ENCODE results near the gene MRPL51.
A peak's percentile ranks its signal among the peaks of the same experiment; 100 is the strongest.

The MRPL51 gene

GRCh38 chr12:6461401-6462233, 31.4 kb downstream of the MRPL51 start:
- DNase-seq (ENCODE audit: low read depth) = no peak

- DNase-seq (ENCODE audit: low read depth) = no peak
Measured at GRCh38 chr12:6460751-6461371, 32.2 kb downstream of the MRPL51 start.

DNA sequence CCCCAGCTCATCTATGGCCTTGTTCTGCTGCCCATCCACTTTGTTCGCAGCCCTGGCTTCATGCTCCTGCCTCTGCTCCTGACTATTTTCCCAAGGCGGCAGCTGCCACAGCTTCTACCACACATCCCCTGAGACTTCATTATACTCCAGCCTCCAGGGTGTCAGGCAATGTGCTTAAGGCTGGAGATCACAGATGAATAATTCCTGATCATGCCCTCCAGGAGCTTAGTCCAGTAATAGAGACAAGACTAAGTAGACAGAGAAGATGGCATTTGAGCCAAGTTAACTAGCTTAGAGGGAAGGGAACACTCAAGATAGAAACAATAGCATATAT, 34.1 kb downstream of the MRPL51 start:
- DNase-seq (ENCODE audit: low read depth) = no peak

DNA sequence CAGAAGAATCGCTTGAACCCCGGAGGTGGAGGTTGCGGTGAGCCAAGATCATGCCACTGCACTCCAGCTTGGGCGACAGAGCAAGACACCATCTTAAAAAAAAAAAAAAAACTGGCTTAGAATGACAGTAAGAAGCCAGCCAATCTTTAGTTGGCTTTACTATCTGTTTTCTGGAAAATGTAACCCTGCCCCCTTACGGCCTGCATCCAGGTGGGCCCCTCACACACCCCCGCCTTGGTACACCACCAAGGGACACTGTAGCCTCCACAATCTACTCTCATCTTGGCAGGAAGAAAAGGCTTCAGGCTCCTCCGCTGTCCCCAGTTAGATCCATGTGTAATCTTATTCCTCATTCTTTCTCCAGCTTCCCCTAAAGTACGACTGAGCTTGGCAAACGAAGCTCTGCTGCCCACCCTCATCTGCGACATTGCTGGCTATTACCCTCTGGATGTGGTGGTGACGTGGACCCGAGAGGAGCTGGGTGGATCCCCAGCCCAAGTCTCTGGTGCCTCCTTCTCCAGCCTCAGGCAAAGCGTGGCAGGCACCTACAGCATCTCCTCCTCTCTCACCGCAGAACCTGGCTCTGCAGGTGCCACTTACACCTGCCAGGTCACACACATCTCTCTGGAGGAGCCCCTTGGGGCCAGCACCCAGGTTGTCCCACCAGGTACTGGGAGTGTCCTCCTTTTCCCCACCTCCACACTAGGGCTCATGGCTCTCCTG, 34.6 kb downstream of the MRPL51 start:
- no peak for DNase-seq (ENCODE audit: low read depth)

- no peak for DNase-seq (ENCODE audit: low read depth)
Measured at GRCh38 chr12:6457220-6457945, 35.7 kb downstream of the MRPL51 start.

DNA sequence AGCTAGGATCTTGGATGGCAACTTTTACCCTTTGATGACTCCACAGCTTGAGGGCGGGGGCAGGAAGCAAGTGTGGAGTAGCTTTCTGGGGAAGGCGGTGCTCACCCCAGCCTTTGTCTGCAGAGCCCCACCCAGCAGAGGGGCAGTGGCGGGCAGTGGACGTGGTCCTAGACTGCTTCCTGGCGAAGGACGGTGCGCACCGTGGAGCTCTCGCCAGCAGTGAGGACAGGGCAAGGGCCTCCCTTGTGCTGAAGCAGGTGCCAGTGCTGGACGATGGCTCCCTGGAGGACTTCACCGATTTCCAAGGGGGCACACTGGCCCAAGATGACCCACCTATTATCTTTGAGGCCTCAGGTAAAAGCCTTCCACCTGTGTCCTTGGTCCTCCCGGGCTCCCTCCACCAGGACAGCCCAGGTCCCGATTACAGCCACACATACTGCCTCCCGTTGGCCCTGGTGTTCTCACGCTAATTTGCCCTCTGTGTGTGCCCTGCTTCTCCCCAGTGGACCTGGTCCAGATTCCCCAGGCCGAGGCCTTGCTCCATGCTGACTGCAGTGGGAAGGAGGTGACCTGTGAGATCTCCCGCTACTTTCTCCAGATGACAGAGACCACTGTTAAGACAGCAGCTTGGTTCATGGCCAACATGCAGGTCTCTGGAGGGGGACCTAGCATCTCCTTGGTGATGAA, 40.0 kb downstream of the MRPL51 start:
- DNase-seq (ENCODE audit: low read depth) = no peak

GRCh38 chr12:6452245-6452943, 40.7 kb downstream of the MRPL51 start:
- DNase-seq (ENCODE audit: low read depth) = no peak

DNA sequence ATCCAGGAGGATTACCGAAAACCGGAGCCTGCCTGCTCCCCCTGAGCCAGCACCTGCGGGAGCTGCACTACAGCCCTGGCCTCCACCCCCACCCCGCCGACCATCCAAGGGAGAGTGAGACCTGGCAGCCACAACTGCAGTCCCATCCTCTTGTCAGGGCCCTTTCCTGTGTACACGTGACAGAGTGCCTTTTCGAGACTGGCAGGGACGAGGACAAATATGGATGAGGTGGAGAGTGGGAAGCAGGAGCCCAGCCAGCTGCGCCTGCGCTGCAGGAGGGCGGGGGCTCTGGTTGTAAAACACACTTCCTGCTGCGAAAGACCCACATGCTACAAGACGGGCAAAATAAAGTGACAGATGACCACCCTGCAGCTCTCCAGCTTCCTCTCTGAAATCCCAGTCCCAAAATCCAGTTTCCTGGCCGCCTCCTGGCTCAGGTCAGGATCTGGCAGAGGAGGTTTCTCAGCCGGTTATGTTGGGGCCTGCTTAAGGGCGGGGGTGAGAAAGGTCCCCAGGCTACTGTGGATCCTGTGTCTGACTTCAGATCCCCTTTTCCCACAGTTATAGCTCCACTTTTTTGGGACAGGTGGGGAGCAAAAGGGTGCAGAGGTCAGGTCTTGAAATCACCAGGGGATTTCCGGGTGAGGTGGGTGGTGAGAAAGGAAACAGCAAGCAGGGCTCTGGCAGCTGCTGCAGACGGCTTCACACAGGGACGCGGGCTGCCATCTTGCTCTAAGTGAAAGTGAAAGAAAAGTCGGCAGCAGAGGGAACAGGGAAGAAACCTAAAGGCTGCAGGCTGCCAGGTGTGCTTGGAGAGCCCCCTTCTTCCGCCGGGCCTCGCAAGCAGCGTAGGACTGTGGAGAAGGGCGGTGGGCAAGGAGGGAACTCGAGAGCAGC, 41.5 kb downstream of the MRPL51 start, which contains the start of gene TAPBPL:
Gene TAPBPL (plus strand): TSS at position 695 of the 897 bp plus-strand sequence. CDS start 207 bp downstream, outside the sequence.
- DNase-seq (ENCODE audit: low read depth) = peak; percentile 75

DNA sequence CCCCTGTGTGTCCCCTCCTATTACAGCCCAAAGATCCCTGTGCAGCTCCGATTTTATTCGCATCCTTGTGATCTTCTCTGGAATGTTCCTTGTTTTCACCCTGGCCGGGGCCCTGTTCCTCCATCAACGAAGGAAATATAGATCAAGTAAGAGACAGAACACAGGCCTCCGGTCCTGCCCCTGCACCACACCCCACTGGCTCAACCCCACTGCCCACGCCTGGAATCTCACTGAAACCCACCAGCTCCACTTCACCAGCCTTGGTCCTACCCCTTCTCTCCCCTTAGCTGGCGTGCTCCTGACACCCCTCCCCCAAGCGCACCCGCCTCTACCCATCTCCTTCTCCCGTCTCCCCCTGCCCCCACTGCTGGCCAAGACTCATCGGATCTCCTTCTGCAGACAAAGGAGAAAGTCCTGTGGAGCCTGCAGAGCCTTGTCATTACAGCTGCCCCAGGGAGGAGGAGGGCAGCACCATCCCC, 42.2 kb downstream of the MRPL51 start:
- DNase-seq (ENCODE audit: low read depth) = no peak

DNA sequence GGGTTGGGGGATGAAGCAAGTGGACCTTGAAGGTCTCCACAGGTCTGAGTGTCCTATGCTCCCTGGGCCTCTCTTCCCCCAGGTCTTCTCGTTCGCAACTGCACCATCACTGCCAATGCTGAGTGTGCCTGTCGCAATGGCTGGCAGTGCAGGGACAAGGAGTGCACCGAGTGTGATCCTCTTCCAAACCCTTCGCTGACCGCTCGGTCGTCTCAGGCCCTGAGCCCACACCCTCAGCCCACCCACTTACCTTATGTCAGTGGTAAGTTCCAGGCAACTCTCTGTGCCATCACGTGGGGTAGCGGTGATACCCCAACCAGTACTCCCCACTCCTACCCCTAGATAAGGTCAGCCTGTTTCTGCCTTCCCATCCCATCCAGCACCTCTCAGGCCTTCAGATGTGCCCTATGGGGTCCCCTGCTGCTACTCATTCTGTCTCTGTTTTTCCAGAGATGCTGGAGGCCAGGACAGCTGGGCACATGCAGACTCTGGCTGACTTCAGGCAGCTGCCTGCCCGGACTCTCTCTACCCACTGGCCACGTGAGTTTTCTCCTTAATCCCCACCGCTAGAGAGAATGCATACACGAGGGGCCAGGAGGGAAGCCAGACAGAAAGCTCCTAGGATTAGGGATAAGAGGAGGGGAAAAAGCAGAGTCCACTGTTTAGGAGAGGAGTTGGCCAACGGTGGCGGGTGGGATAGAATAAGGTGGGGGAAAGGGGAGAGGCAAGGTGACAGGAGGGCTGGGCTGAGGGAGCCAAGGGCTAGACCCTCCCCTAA, 42.8 kb downstream of the MRPL51 start:
- no peak for DNase-seq (ENCODE audit: low read depth)

- no peak for DNase-seq (ENCODE audit: low read depth)
Measured at GRCh38 chr12:6444704-6445688, 48.1 kb downstream of the MRPL51 start, which contains the start of gene CD27. CD27 (plus strand) TSS chr12:6444955; CDS start chr12:6445096, 141 bp downstream.

GRCh38 chr12:6444031-6444430, 49.0 kb downstream of the MRPL51 start:
- DNase-seq (ENCODE audit: low read depth) = no peak

- no peak for DNase-seq (ENCODE audit: low read depth)
Measured at GRCh38 chr12:6443361-6443983, 49.6 kb downstream of the MRPL51 start.

- DNase-seq (ENCODE audit: low read depth) = no peak
Measured at GRCh38 chr12:6442836-6443235, 50.2 kb downstream of the MRPL51 start.

All from stromal cell of bone marrow (primary cell).